HG03520 (cell line): ENCODE data around the gene XRCC5.

Experiments
- ATAC-seq: cut with Tn5 transposase; IDR thresholded peaks from one replicate; pipeline ENCODE4 v1.9.1; 2021; ENCODE audit warnings: mild to moderate bottlenecking, moderate library complexity; ENCODE audit not compliant: unreplicated experiment

XRCC5 gene

GRCh38 chr2:216083464-216084281 is 25.5 kb upstream of the XRCC5 start:
- ATAC-seq = no peak

- ATAC-seq = no peak
These were observed 24.6 kb upstream of the XRCC5 start for GRCh38 chr2:216084547-216084946.

GRCh38 chr2:216086207-216086893 is 22.8 kb upstream of the XRCC5 start:
- no peak for ATAC-seq

GRCh38 chr2:216090369-216090786 is 18.8 kb upstream of the XRCC5 start:
- ATAC-seq = no peak

DNA sequence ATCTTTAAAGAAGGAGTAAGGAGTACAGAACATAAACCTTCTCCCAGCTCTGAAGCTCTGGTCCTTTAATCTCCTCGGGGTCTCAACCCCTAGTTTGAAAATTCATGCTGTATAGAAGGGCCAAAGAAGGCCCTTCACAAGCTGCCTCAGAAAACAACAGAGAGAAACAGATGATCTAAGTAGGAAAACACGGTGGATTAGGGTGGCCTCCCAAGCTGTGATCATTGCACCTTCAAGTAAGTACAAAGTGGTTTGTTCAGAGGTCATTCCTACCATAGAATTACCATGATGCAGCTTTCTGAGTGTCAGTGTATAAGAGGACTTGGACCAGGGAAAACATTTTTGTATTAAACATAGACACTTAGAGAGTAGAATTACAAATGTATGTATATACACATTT is 16.5 kb upstream of the XRCC5 start:
- ATAC-seq = no peak

- no peak for ATAC-seq
These were observed 14.4 kb upstream of the XRCC5 start for GRCh38 chr2:216094701-216095100.

DNA sequence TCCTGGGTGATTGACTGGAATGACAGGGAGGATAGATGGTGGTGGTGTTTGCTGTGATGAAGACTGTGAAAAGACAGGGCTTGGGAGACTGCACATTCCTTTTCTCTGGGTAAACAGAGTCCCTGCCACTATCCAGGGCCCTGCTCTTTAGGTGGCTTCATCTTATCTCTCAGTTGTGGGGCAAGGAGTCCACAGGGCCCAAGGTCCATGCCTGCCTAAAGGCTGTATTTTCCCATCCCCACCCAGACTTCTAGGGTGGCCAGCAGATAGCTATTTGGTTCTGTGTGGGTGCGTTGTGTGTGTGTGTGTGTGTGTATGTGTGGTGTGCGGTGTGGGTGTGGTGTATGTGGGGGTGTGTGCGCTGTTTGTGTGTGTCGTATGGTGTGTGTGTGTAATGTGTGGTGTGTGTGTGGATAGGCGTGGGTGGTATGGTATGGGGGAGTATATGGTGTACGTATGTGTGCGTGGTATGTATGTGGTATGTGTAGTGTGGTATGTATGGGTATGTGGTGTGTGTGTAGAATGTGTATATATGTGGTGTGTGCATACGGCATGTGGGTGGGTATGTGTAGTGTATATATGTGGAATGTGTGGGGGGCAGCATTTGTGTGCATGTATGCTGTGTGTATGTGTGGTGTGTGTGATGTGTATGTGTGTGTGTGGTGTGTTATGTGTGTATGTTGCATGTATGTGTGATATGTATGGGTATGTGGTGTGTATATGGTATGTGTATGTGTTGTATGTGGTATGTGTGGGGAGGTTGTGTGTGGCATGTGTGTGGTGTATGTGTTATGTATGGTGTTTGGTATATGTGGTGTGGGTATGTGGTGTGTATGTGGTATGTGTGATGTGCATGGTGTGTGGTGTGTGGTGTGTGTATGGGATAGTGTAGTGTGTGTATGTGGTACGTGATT is 10.5 kb upstream of the XRCC5 start:
- ATAC-seq = no peak

GRCh38 chr2:216101109-216101508 is 8.0 kb upstream of the XRCC5 start:
- no peak for ATAC-seq

GRCh38 chr2:216103213-216103612 is 5.9 kb upstream of the XRCC5 start:
- ATAC-seq = no peak

- no peak for ATAC-seq
These were observed 4.5 kb upstream of the XRCC5 start for GRCh38 chr2:216104691-216105090.

- no peak for ATAC-seq
These were observed 1.8 kb upstream of the XRCC5 start for GRCh38 chr2:216107320-216107719.

- no peak for ATAC-seq
These were observed 1.4 kb upstream of the XRCC5 start for GRCh38 chr2:216107760-216108159.

- no peak for ATAC-seq
These were observed 710 bp upstream of the XRCC5 start for GRCh38 chr2:216108310-216108966.

- ATAC-seq = peak; percentile 26
These were observed 940 bp downstream of the XRCC5 start for GRCh38 chr2:216109962-216110614.

DNA sequence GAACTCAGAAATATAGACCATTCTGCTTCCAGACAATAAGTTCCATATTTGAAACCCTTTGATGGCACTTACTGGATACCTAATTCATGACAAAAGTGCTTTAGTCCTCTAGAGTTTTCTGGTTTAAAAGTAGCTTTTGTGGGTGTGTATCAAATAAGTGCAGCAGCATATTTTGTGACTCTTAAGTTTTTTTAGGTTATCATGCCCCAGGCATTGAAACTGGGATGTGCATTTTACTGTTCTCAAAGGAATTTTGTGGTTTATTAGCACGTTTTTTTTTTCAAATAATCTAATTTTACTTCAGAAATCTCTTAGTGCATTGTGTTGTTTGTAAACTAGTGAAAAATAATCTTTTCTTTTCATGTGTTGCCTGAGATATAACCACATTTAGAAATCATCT is 1.5 kb downstream of the XRCC5 start:
- no peak for ATAC-seq

GRCh38 chr2:216111122-216111521 is 2.0 kb downstream of the XRCC5 start:
- ATAC-seq = no peak

DNA sequence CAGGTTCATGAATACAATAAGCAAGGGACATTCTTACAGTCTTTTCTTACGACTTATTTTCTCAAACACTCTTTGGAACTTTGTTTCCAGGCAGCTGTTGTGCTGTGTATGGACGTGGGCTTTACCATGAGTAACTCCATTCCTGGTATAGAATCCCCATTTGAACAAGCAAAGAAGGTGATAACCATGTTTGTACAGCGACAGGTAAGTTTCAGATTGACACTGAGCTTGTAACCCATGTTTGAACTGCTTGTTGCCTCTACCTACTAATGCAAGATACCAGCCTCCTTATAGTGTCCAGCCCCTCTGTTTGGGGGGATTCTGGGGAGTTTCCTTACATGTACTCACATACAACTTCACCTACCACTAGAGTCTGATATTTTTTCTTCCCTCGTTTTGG is 3.8 kb downstream of the XRCC5 start:
- no peak for ATAC-seq

GRCh38 chr2:216113572-216113971 is 4.4 kb downstream of the XRCC5 start:
- peak; percentile 55 for ATAC-seq

GRCh38 chr2:216114382-216114713 is 5.2 kb downstream of the XRCC5 start:
- ATAC-seq = no peak

GRCh38 chr2:216114714-216115531 is 5.8 kb downstream of the XRCC5 start:
- peak; percentile 33 for ATAC-seq
